Ovary (tissue), 3 donors: ENCODE data around the gene RPL31.

Experiments used
- POLR2A ChIP-seq: fragments of 450-650 bp; IDR thresholded peaks from one replicate; pipeline ENCODE4 v1.6.1; 2017; ENCODE audit warnings: antibody characterized with exemption, mild to moderate bottlenecking, moderate library complexity
- TF ChIP-seq, protein P1 (sequence below), 3 donors: fragments of 450-650 bp in 2 of 3; fragments of 200-600 bp in 1 of 3; IDR thresholded peaks; one replicate each; pipeline versions ENCODE4 v1.5.1 to v1.8.0; 2016 to 2022; ENCODE audit warnings: antibody characterized with exemption in 3 of 3, mild to moderate bottlenecking in 1 of 3
- donor health status: DM: no; HTN: no; CAD: no.

GRCh38 chr2:101047774-101048173, 45.7 kb downstream of the RPL31 start:
- TF ChIP-seq, protein P1, sequence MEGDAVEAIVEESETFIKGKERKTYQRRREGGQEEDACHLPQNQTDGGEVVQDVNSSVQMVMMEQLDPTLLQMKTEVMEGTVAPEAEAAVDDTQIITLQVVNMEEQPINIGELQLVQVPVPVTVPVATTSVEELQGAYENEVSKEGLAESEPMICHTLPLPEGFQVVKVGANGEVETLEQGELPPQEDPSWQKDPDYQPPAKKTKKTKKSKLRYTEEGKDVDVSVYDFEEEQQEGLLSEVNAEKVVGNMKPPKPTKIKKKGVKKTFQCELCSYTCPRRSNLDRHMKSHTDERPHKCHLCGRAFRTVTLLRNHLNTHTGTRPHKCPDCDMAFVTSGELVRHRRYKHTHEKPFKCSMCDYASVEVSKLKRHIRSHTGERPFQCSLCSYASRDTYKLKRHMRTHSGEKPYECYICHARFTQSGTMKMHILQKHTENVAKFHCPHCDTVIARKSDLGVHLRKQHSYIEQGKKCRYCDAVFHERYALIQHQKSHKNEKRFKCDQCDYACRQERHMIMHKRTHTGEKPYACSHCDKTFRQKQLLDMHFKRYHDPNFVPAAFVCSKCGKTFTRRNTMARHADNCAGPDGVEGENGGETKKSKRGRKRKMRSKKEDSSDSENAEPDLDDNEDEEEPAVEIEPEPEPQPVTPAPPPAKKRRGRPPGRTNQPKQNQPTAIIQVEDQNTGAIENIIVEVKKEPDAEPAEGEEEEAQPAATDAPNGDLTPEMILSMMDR (IDR thresholded peaks at IDR 0.05), result no peak
- TF ChIP-seq POLR2A, result no peak
